ENCODE data around the gene SPHK1.

SPHK1 gene

DNA sequence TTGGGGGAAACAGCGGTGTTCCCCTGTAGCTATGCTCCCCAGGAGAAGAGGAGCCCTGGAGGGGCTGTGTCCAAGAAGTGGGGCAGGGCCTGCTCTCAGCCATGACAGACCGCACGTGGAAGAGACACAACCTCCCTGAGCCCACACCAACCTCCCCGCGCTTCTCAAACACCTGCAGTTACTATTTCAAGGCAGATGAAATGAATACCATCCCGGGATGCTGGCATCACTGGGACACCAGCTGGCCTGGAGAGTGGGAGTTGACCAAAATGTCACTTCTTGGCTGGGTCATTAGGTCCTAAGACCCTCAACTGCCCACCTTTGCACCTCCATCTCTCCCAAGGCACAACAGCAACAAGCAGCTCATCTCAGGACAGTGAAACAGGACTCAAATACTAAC is 32.0 kb downstream of the SPHK1 start:
- no peak for DNase-seq (ENCODE audit: low read depth)
- Histone ChIP-seq H3K4me3 (ENCODE audit: low read length) (no peak overlapping the region), H3K9me3 (ENCODE audit: control insufficient read depth, low read length) (no peaks in the 10 kb centered on the region), H3K9ac (ENCODE audit: low read length) (no peak overlapping the region), H3K36me3 (ENCODE audit: control insufficient read depth, insufficient read depth, low read length, severe bottlenecking) (no peaks in the 10 kb centered on the region), H3K27me3 (replicated peaks; ENCODE audit: control insufficient read depth, insufficient read depth, low read length) (no peaks in the 10 kb centered on the region), H3K4me1 (ENCODE audit: control insufficient read depth, insufficient read depth, low read length) (peaks cover 12% of the 10 kb centered on the region)

DNA sequence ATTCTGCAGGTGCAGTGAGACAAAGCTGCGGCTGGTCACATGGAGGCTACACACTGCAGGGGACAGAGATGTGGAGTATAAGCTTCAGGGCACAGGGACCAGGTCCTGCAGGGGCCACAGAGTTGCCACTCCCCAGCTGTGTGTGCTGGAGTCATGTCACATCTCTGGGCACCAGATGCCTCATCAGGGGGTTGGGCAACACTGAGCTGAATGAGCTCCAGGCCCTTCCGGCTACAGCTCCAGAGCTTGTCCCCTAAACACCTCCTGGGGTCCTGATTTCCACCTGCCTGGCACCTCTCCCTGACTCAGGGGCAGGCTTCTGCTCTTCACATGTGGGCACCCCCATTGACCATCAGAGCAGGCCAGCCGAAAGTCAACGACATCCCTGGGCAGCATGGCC is 32.5 kb downstream of the SPHK1 start:
- Histone ChIP-seq H3K27me3 (replicated peaks; ENCODE audit: control insufficient read depth, insufficient read depth, low read length) (no peaks in the 10 kb centered on the region), H3K36me3 (ENCODE audit: control insufficient read depth, insufficient read depth, low read length, severe bottlenecking) (no peaks in the 10 kb centered on the region), H3K9ac (ENCODE audit: low read length) (no peak overlapping the region), H3K4me1 (ENCODE audit: control insufficient read depth, insufficient read depth, low read length) (peaks cover 12% of the 10 kb centered on the region), H3K9me3 (ENCODE audit: control insufficient read depth, low read length) (no peaks in the 10 kb centered on the region), H3K4me3 (ENCODE audit: low read length) (no peak overlapping the region)
- no peak for DNase-seq (ENCODE audit: low read depth)

- DNase-seq (ENCODE audit: low read depth) = no peak
Measured at GRCh38 chr17:76417499-76418143, 33.2 kb downstream of the SPHK1 start.

GRCh38 chr17:76419576-76420260 is 35.3 kb downstream of the SPHK1 start:
- Histone ChIP-seq H3K27me3 (replicated peaks; ENCODE audit: control insufficient read depth, insufficient read depth, low read length) (no peaks in the 10 kb centered on the region), H3K36me3 (ENCODE audit: control insufficient read depth, insufficient read depth, low read length, severe bottlenecking) (no peaks in the 10 kb centered on the region), H3K4me3 (ENCODE audit: low read length) (no peak overlapping the region), H3K9me3 (ENCODE audit: control insufficient read depth, low read length) (no peaks in the 10 kb centered on the region), H3K9ac (ENCODE audit: low read length) (no peak overlapping the region), H3K4me1 (ENCODE audit: control insufficient read depth, insufficient read depth, low read length) (peaks cover 2% of the 10 kb centered on the region)
- no peak for DNase-seq (ENCODE audit: low read depth)

More at GRCh38 chr17:76417499-76418143, 33.2 kb downstream of the SPHK1 start:
- H3K4me3 ChIP-seq (ENCODE audit: low read length) = no peak overlapping the region
- peaks cover 12% of the 10 kb centered on the region for H3K4me1 ChIP-seq (ENCODE audit: control insufficient read depth, insufficient read depth, low read length)
- H3K36me3 ChIP-seq (ENCODE audit: control insufficient read depth, insufficient read depth, low read length, severe bottlenecking) = no peaks in the 10 kb centered on the region
- no peaks in the 10 kb centered on the region for H3K9me3 ChIP-seq (ENCODE audit: control insufficient read depth, low read length)
- H3K27me3 ChIP-seq (replicated peaks; ENCODE audit: control insufficient read depth, insufficient read depth, low read length) = no peaks in the 10 kb centered on the region
- no peak overlapping the region for H3K9ac ChIP-seq (ENCODE audit: low read length)

DNA sequence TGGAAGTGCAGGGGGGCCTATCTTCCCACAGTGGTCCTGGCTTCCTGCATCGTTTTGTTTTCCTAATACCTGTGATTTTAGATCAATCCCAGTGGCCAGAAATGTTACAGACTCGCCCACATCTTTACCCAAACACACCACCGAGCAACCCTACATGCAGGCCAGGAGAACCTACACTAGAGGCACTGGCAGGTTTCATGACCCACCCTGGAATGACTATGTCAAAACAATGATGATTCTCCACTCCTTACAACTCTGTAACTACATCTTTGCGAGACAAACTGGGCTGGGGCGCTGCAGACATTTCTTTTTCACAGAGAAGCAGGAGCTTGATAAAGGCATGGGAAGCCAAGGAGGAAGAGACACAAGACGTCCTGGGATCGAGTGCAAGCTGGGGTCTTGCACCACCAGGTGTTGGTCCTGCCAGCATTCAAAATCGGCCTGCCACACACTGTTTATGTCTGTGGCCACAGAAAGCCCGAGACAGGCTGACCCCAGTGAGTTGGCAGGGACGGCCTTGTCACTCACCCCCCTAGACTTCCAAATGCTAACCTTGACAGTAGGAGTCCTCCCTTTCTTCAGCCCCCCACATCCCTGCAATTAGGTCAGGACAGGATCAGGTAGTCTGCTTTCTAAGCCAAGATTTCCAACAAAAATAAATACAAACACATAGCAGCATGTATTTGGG is 36.1 kb downstream of the SPHK1 start:
- H3K27me3 ChIP-seq (replicated peaks; ENCODE audit: control insufficient read depth, insufficient read depth, low read length) = no peaks in the 10 kb centered on the region
- no peak for DNase-seq (ENCODE audit: low read depth)
- no peak overlapping the region for H3K4me3 ChIP-seq (ENCODE audit: low read length)
- H3K36me3 ChIP-seq (ENCODE audit: control insufficient read depth, insufficient read depth, low read length, severe bottlenecking) = no peaks in the 10 kb centered on the region
- H3K9me3 ChIP-seq (ENCODE audit: control insufficient read depth, low read length) = no peaks in the 10 kb centered on the region
- no peaks in the 10 kb centered on the region for H3K4me1 ChIP-seq (ENCODE audit: control insufficient read depth, insufficient read depth, low read length)
- H3K9ac ChIP-seq (ENCODE audit: low read length) = no peak overlapping the region

DNA sequence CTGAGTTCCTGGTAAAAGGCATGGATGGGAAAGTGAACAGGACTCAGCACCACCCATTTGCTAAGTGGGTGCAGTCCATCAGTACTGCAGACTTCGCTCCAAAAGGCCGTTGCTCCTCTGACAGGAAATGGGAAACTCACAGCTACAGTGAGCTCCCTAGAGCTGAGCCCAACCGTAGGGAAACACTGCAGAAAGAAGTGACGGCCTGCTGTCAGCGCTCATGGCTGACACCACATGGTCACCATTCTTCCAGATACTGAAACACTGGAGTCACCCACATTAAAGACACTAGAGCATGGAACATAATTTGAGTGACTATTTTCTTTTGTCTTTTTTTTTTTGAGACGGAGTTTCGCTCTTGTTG is 36.6 kb downstream of the SPHK1 start:
- no peaks in the 10 kb centered on the region for H3K27me3 ChIP-seq (replicated peaks; ENCODE audit: control insufficient read depth, insufficient read depth, low read length)
- no peaks in the 10 kb centered on the region for H3K36me3 ChIP-seq (ENCODE audit: control insufficient read depth, insufficient read depth, low read length, severe bottlenecking)
- H3K9me3 ChIP-seq (ENCODE audit: control insufficient read depth, low read length) = no peaks in the 10 kb centered on the region
- no peak overlapping the region for H3K9ac ChIP-seq (ENCODE audit: low read length)
- H3K4me1 ChIP-seq (ENCODE audit: control insufficient read depth, insufficient read depth, low read length) = no peaks in the 10 kb centered on the region
- no peak overlapping the region for H3K4me3 ChIP-seq (ENCODE audit: low read length)
- no peak for DNase-seq (ENCODE audit: low read depth)

DNA sequence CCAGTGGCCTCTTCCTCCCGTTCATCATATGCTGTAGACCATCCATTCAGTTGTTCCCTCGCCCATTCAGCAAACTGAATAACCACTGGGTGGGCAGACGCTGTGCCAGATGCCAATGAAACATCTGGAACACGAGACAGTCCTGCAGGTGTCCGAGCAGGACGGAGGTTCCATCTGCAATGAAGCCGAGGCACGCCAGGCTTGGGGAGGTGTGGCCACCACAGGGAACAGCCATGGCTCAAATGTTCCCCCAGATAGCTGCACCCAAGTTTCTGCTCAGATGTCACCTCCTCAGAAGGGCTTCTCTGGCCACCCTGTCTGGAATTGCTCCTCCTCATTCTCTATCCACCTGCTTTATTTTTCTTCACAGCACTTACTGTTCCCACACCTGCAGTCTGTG is 38.0 kb downstream of the SPHK1 start:
- Histone ChIP-seq H3K4me3 (ENCODE audit: low read length) (no peak overlapping the region), H3K4me1 (ENCODE audit: control insufficient read depth, insufficient read depth, low read length) (peaks cover 9% of the 10 kb centered on the region), H3K36me3 (ENCODE audit: control insufficient read depth, insufficient read depth, low read length, severe bottlenecking) (no peaks in the 10 kb centered on the region), H3K9me3 (ENCODE audit: control insufficient read depth, low read length) (no peaks in the 10 kb centered on the region), H3K27me3 (replicated peaks; ENCODE audit: control insufficient read depth, insufficient read depth, low read length) (no peaks in the 10 kb centered on the region), H3K9ac (ENCODE audit: low read length) (no peak overlapping the region)
- no peak for DNase-seq (ENCODE audit: low read depth)

DNA sequence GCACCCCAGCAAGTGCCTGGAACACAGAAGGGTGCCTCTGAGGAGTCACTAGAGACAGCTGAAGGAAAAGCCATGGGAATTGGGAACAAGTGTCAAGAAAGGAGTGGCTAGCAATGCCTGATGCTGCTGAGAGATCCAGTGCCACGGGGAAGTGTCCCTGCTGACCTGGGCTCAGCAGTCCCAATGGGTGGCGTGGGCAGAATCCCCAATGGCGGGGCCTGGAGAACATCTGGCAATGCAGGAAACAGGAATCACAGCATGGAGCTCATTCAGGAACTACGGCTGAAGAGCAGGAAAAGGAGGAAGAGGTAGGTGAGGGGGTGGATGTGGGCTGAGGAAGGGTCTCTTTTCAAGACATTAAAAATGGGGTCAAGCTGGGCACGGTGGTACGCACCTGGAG is 38.5 kb downstream of the SPHK1 start:
- Histone ChIP-seq H3K27me3 (replicated peaks; ENCODE audit: control insufficient read depth, insufficient read depth, low read length) (no peaks in the 10 kb centered on the region), H3K4me3 (ENCODE audit: low read length) (no peak overlapping the region), H3K9me3 (ENCODE audit: control insufficient read depth, low read length) (no peaks in the 10 kb centered on the region), H3K9ac (ENCODE audit: low read length) (no peak overlapping the region), H3K4me1 (ENCODE audit: control insufficient read depth, insufficient read depth, low read length) (peaks cover 13% of the 10 kb centered on the region), H3K36me3 (ENCODE audit: control insufficient read depth, insufficient read depth, low read length, severe bottlenecking) (no peaks in the 10 kb centered on the region)
- DNase-seq (ENCODE audit: low read depth) = no peak

DNA sequence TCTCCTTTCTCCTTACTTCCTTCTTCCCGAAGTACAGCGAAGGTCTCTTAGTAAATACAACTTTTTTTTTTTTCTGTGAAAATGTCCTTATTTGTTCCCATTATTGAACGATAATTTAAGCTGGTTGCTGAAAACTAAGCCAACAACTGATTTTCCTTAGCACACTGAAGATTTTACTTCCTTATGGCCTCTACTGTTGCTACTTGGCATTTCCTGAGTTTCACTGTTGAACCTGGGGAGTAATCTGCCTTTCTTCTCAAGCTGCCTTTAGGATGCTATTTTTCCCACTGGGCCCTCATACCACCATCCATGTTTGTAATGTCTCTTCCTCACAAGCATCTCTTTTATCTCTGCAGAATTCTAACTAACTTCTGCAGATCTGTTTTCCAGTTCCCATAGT is 42.4 kb downstream of the SPHK1 start:
- Histone ChIP-seq H3K4me3 (ENCODE audit: low read length) (no peak overlapping the region), H3K4me1 (ENCODE audit: control insufficient read depth, insufficient read depth, low read length) (peaks cover 22% of the 10 kb centered on the region), H3K9ac (ENCODE audit: low read length) (no peak overlapping the region), H3K9me3 (ENCODE audit: control insufficient read depth, low read length) (no peaks in the 10 kb centered on the region), H3K27me3 (replicated peaks; ENCODE audit: control insufficient read depth, insufficient read depth, low read length) (no peaks in the 10 kb centered on the region), H3K36me3 (ENCODE audit: control insufficient read depth, insufficient read depth, low read length, severe bottlenecking) (no peaks in the 10 kb centered on the region)
- no peak for DNase-seq (ENCODE audit: low read depth)

GRCh38 chr17:76427501-76428231 is 43.3 kb downstream of the SPHK1 start:
- Histone ChIP-seq H3K9me3 (ENCODE audit: control insufficient read depth, low read length) (no peaks in the 10 kb centered on the region), H3K9ac (ENCODE audit: low read length) (no peak overlapping the region), H3K36me3 (ENCODE audit: control insufficient read depth, insufficient read depth, low read length, severe bottlenecking) (no peaks in the 10 kb centered on the region), H3K4me1 (ENCODE audit: control insufficient read depth, insufficient read depth, low read length) (peaks cover 22% of the 10 kb centered on the region), H3K4me3 (ENCODE audit: low read length) (no peak overlapping the region), H3K27me3 (replicated peaks; ENCODE audit: control insufficient read depth, insufficient read depth, low read length) (no peaks in the 10 kb centered on the region)
- DNase-seq (ENCODE audit: low read depth) = peak; percentile 71

DNA sequence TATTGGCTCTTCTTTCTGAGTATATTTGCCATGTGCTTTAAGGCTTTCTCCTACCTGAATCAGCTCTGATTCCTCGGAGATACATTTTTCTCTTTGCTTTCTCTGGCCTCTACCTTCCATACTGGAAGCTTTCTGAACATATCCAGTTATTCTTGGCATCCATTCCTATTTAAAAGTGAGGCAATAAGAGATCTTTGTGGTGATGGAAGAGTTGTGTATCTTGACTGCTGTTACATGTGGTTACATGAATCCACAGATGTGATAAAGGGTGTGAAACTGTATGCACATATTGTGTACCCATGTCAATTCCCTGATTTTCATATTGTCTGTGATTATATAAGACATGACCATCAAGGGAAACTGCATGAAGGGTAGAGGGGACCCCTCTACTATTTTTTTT is 44.1 kb downstream of the SPHK1 start:
- no peaks in the 10 kb centered on the region for H3K36me3 ChIP-seq (ENCODE audit: control insufficient read depth, insufficient read depth, low read length, severe bottlenecking)
- H3K27me3 ChIP-seq (replicated peaks; ENCODE audit: control insufficient read depth, insufficient read depth, low read length) = no peaks in the 10 kb centered on the region
- peaks cover 22% of the 10 kb centered on the region for H3K4me1 ChIP-seq (ENCODE audit: control insufficient read depth, insufficient read depth, low read length)
- H3K9ac ChIP-seq (ENCODE audit: low read length) = no peak overlapping the region
- H3K4me3 ChIP-seq (ENCODE audit: low read length) = no peak overlapping the region
- DNase-seq (ENCODE audit: low read depth) = no peak
- H3K9me3 ChIP-seq (ENCODE audit: control insufficient read depth, low read length) = no peaks in the 10 kb centered on the region

Measured in adipocyte (in vitro differentiated cells).